ENCODE results near the gene DNTTIP2. TPM values are rescaled to one million over a fixed set of nuclear protein-coding genes. Genes with fewer than 3 reads are reported as not detected.

Gene DNTTIP2
- total and polyA plus RNA-seq, 9 of the 15 experiments (the other 6 are each of a cell fraction or from before 2014, with no cell fraction given), result 50.4 to 138 (median 97.0) TPM

GRCh38 chr1:93853940-93854339, 25.1 kb downstream of the DNTTIP2 start:
- no peak for ATAC-seq
- no peak overlapping the region for H3K9ac ChIP-seq (ENCODE audit: insufficient read depth in 1 of 2, low read depth in 2 of 2, low read length in 2 of 2)
- no peaks in the 10 kb centered on the region for H4K20me1 ChIP-seq (replicated peaks; ENCODE audit: control insufficient read depth, insufficient read depth, low read length)
- H3K27ac ChIP-seq (ENCODE audit: extremely low read depth, low read depth, low read length), result no peak overlapping the region
- no peak for DNase-seq (ENCODE audit: extremely low read depth in 1 of 4, low spot score in 3 of 4)
- intact Hi-C loops (cut with micrococcal nuclease), result no loop called here
- WGBS (ENCODE audit: insufficient coverage, low coverage, missing lambda C conversion rate), result 62% methylated on average over 3 of the region's 3 CpGs
- H3K79me2 ChIP-seq (ENCODE audit: control insufficient read depth, insufficient read depth, low read length), result no peaks in the 10 kb centered on the region
- FAIRE-seq, result no peak
- no peak overlapping the region for H2AFZ ChIP-seq (ENCODE audit: low read depth, low read length)
- BruUV-seq (replicated peaks), result no TSS peak
- H3K4me1 ChIP-seq (replicated peaks in 1 of 2; ENCODE audit: control insufficient read depth in 2 of 2, insufficient read depth in 2 of 2, low read length in 2 of 2), result peaks cover 0 to 4% of the 10 kb centered on the region in 2 experiments; a peak in 1 of 5 replicates
- H3K36me3 ChIP-seq (ENCODE audit: control insufficient read depth, insufficient read depth, low read length), result no peaks in the 10 kb centered on the region
- no peak overlapping the region for H3K4me2 ChIP-seq (ENCODE audit: insufficient read depth, low read length)
- no peaks in the 10 kb centered on the region for H3K27me3 ChIP-seq (ENCODE audit: control insufficient read depth in 2 of 2, insufficient read depth in 2 of 2, low read length in 2 of 2)
- no peak overlapping the region for H3K4me3 ChIP-seq
- in situ Hi-C loops (cut with MboI), result loop anchor here (25.0 kb wide), 1 partner anchor 992 kb away; no protein-coding TSS in a partner anchor
- H3K9me3 ChIP-seq (replicated peaks; ENCODE audit: control insufficient read depth, insufficient read depth, low read depth, low read length), result no peaks in the 10 kb centered on the region
- POLR2A ChIA-PET, result no interaction called here
- CTCF ChIA-PET (ENCODE audit: low intra/inter-chr PET ratio), result no interaction called here
- H3K9me1 ChIP-seq (ENCODE audit: control insufficient read depth, insufficient read depth, low read length), result no peaks in the 10 kb centered on the region
- no peak for TF ChIP-seq CHD7 (IDR thresholded peaks at IDR 0.05; ENCODE audit: low read depth, low read length)
- TF ChIP-seq HDAC1 (IDR thresholded peaks at IDR 0.05), result no peak
- TF ChIP-seq MCM7 (IDR thresholded peaks at IDR 0.05), result no peak
- TF ChIP-seq L3MBTL2 (IDR thresholded peaks at IDR 0.05), result no peak
- TF ChIP-seq ZMIZ1 (IDR thresholded peaks at IDR 0.05; ENCODE audit: low read depth in 2 of 2, low read length in 2 of 2), result no peak
- no peak for TF ChIP-seq PHF21A (IDR thresholded peaks at IDR 0.05; ENCODE audit: borderline replicate concordance, low read depth)
- no peak for TF ChIP-seq ZNF324 (CRISPR knock-in tag; IDR thresholded peaks at IDR 0.05)
- TF ChIP-seq FOXA1 (IDR thresholded peaks at IDR 0.05; ENCODE audit: borderline replicate concordance), result no peak

All from K562 (cell line).